Measurements from ENCODE around the gene TAS2R1.

Gene TAS2R1, protein sequence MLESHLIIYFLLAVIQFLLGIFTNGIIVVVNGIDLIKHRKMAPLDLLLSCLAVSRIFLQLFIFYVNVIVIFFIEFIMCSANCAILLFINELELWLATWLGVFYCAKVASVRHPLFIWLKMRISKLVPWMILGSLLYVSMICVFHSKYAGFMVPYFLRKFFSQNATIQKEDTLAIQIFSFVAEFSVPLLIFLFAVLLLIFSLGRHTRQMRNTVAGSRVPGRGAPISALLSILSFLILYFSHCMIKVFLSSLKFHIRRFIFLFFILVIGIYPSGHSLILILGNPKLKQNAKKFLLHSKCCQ

DNA sequence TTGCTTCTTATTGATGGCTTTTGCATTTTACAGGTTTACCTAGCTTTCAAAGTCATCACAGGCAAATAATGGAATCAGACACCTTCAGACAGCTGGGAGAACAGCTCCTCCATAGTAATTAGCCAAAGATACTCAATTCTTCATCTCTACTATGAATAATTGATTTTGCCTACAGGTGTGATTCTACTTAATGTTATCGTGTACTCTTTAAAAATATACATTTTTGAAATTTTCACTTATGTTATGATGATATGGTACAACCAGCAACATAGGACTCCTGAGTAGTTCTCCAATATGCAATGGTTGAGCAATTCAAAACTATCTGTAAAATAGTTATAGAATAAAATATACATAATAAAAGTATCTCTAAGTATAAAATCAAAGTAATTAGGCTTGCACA is at the start of gene TAS2R1:
TSS of gene TAS2R1 (minus strand) at position 101 of the 400 bp plus-strand sequence. CDS start 319 bp downstream, outside the sequence.
- DNase-seq, result no peak

DNA sequence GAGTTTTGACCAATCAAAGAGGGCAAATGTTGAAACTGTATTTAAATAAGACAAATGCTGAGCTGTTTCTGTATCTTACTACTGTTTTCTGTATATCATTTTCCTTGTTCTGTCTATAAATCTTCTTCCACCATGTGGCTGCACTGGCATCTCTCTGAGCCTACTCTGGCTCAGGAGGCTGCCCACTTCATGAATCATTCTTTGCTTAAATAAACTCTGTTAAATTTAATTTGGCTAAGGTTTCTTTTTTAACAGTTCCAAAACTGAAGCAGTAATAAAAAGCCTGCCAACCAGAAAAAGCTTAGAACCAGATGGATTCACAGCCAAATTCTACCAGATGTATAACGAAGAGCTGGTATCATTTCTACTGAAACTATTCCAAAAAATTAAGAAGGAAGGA is 40.2 kb upstream of the TAS2R1 start:
- DNase-seq, result no peak

DNA sequence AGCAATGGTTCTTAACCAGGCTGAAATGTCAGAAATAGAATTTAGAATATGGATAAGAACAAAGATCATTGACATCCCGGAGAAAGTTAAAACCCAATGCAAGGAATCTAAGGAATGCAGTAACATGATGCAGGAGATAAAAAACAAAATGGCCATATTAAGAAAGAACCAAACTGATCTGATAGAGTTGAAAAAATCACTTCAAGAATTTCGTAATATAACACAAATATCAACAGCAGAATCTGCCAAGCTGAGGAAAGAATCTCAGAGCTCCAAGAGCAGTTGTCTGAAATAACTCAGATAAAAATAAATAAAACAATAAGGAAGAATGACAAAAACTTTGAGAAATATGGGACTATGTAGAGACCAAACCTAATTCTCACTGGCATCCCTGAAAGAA is 37.8 kb upstream of the TAS2R1 start:
- no peak for DNase-seq

DNA sequence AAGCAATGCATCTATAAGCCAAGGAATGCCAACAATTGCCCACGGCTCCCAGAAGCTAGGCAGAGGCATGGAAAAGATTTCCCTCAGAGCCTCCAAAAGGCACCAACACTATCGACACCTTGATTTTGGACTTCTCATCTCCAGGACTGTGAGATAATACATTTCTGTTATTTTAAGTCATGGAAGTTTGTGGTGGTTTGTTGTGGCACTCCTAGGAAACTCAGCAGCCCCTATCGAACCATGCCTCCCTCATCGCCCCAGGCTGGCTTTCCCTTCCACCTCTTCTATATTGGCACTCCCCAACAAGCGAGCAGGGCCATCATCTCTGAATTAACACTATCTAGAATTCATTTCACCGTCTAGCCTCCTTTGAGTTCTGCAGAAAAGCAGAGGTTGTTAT is 33.7 kb upstream of the TAS2R1 start:
- DNase-seq, result no peak

DNA sequence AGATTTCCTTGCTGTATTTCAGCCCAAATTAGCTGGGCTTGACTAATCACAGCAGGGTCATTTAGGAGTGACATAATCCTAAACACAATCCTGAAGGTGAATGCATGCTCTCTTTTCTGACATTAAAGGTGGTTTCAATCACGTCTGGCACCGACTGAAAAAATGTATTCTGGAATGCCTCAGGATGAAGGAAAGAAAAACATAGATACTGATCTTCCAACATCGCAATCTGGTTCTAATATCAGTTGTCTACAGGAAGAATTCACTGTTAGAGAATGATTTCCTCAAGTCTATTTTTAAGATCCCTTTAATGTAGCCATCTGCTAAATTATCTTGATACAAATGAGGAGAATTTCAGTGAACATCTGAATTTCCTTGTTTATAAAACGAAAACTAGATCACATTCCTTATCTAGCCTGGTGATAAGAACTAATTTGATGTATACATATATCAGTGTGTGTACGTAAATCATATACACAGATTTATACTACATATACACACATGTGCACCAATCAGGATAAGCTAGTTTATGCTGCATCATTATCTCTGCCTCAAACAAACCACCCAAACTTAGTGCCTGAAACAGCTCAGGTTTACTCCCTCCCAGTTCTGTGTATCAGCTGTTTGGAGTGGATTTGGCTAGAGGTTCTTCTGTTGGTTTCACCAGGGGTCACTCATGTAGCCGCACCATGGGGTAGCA is 31.3 kb upstream of the TAS2R1 start:
- no peak for DNase-seq

DNA sequence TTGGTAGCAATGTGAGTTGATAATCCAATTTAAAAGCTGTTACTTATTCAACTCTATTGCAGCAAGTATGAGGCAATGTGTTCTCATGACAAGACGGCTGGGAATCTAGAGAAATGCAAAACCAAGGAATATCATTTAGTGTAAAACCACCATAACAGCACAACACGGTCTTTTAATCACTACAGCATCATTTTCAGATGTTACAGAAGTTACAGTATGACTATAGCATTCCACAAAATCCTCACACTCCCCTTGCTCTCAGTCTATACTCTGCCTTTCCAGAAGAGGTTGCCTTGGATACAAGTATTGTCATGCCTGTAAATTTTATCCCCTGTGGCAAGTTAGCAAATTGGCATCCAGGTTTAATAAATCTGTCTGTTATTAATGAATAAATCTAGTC is 28.6 kb upstream of the TAS2R1 start:
- no peak for DNase-seq

DNA sequence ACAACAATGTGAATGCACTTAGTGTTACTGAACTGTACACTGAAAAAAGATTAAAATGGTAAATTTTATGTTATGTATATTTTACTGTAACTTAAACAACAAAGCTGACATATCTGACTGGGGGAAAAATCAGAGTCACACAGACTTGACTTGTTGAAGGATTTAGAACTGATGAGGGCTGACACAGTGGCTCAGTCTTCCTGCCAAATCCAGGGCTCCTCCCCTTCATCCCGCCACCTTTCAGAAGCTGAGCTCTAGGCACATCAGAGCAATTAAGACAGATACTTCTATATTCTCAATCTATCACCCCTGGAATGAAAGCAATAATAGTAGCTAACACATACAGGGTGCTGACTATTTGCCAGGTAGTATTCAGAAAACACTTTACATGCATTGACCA is 27.7 kb upstream of the TAS2R1 start:
- DNase-seq, result no peak

DNA sequence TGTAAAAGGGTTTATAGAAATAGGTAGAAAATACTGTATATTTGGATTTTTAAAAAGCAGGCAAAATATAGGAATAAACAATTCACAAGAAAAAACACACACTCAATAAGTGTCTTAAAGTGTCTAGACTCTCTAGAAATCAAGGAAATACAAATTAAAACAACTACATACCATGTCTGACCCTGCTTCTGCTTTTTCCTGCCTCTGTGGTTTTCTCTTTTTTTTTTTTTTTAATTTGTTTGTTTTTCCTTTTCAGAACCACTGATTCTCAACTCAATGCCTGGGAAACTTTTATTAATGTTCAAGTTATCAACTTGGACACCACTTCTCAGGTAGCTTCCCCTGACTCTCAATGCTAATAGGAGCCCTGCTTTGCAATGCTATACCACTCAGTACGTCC is 25.5 kb upstream of the TAS2R1 start:
- no peak for DNase-seq

DNA sequence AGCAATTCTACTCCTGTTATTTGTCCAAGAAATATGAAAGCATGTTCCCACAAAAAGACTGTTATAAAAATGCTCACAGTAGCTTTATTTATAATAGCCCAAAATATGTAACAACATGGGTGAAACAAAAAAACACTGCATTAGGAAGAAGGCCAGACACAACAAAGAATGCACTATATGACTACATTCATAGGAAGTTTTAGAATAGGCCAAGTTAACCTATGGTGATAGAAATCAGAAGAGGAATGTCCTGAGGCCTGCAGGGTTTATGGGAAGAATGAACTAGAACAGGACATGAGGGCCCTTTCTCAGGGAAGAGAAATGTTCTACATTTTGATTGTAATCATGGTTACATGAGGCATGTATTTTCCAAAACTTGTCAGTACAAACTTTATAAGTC is 24.7 kb upstream of the TAS2R1 start:
- no peak for DNase-seq

DNA sequence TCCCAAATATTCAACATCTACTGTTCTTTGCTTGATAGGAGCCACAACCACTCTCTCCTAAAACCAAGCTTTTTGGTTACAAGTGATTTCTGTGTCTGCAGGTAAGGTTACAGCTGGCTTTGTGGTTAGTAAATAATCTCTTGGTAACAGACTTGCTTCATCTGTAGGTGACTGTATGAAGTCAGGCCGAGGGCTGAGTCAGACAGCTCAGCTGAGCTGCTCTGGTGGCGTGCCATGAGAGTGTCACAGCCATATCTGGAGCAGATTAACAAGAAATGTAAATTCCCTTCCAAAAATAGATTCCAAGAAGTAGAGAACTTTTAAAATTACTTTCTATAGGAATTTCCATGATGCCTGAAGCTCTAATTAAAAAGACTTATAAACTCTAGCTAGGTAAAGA is 23.7 kb upstream of the TAS2R1 start:
- no peak for DNase-seq

DNA sequence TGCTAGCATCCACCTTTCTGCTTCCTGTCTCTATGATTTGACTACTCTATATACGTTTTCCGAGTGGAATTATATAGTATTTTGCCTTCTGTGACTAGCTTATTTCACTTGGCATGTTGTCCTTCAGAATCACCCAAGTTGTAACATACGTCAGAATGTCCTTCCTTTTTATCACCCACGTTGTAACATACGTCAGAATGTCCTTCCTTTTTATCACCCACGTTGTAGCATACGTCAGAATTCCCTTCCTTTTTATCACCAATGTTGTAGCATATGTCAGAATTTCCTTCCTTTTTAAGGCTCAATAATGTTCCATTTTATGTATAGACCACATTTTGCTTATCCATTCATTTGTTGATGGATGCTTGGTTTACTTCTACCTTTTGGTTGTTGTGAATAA is 22.9 kb upstream of the TAS2R1 start:
- no peak for DNase-seq

DNA sequence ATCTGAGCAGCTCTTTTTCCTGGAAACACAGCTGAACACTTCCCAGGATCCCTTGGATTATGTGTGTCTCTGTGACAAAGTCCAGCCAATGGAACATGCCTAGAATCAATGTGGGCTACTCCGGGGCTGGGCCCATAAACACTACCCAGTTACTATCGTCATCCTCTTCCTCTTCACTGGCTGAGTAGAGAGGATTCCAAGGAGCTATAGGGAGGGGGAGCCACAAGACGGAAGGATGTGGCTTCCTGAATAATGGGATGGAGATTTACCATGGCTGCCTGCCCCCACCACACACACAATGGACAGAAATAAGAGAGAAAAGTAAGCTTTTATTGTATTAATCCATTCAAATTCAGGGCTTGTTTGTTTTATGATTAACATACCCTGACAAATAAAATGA is 22.1 kb upstream of the TAS2R1 start:
- DNase-seq, result no peak

DNA sequence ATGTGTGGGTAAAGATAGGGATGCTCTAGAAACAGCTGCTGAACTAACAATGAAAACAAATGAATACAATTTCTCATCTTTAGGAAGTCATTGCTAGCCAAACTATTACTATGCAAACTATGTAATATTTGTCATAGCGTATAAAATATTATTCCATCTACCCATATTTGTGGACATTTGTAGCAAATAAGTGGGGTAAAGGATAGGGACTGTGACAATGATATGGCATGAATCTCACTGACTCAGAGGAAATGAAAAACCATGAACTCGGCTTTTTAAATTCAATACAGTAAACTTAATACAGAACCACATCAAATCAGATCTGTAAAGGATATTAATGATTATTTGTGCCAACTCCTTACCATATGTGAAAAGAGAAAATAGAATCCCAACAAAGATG is 16.7 kb upstream of the TAS2R1 start:
- no peak for DNase-seq

DNA sequence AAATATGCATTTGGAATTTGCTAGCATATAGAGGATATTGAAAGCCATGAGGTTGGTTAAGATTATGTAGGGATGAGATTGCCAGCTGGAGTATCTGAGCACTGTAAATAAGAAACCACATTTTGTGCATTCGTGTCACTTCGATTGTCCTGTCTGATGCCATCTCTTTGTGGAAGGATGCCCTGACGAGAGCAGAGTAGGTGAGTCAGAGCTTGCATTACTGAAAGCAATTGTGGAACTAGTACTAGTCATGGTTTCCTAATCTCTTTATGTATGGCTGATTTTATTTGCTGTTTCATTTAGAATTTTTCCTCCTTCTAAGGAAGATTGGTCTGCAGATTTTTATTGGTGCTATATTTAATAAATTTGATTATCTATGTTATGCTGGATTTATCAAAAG is 14.5 kb upstream of the TAS2R1 start:
- no peak for DNase-seq

DNA sequence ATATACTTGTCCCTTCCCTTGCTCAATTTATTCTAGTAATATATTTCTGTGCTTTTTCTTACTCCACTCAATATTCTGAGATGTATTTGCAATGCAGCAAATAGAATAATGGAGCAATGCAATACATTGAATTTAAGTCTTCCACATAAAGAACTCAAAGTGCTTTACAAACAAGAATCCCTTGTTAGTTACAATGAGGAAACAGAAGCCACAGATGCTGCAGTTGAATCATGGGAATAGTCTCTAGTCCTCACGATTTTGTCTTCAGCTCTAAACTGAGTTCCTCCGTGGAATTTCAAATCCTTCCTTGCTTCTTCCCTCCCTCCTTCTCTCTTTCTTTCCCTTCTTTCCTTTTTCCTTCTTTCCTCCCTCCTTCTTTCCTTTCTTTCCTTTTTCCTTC is 12.5 kb upstream of the TAS2R1 start:
- DNase-seq, result no peak

DNA sequence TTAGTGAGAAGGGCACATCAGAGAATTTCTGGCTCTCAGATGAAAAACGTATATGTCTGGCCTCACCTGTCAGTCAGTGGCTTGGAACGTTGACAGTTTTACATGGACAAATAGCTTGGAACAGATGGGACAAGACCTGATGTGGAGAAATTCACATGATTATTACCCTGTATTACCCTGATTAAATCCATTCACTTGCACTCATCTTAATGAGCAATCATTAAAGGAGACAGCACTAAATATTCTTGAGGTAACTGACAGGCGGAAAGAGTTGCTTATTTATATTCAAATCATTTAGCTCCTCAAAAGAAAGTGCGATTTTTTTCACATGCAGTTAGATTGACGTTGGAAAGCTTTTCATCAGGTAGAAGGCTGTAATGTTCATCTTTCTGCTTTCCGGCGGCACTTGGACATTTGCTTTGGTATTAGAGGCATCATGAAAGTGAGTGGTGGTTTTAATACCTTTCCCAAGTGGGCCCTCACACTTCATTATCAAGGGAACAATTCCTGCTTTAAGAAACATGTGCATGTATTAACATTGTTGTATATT is 11.7 kb upstream of the TAS2R1 start:
- DNase-seq, result no peak

DNA sequence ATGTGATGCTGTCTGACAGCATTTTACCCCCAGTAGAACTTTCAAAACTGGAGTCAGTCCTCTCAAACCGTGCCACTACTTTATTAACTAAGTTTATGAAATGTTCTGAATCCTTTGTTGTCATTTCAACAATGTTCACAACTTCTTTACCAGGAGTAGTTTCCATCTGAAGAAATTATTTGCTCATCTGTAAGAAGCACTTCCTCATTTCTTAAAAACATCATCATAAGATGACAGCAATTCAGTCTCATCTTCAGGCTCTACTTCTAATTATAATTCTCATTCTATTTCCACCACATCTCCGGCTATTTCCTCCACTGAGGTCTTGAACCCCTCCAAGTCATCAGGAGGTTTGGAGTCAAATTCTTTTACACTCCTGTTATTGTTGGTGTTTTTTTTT is 2.3 kb upstream of the TAS2R1 start:
- no peak for DNase-seq

DNA sequence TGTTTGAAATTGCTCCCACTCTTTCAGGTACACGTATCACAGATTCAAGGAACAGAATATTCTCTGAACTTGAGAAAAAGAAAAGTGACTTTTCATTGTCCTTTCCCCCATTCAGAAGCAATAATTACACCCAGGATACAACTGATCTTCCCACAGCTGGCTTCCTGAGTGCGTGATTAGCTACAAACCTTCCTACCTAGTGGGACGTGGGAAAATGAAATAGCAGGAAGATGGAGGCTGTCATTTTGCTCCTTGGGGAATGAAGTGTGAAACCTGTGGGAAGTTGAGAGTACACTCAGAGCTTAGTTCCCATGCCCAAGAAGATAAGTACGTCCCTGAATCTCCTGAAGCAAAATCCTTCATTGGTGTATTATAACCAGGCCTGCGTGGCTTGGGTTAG is 2.6 kb downstream of the TAS2R1 start:
- no peak for DNase-seq

DNA sequence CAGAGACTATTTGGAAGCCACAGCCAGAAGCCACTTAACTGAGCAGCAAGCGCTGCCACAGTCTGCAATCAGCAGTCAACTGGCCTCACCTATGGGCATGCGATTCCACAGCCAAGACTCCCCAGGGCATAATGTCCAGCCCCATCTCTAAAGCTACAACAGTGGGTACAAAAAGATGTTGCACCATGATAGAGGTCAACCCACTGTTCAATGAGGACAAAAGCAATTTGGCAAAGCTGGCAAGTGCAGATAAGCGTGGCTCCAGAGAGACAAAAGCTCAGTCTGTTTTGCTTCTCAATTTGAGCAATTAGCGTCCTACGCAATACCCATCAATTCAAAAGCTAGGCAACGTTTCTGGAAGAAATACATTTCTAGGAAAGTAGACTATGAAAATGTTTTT is 3.2 kb downstream of the TAS2R1 start:
- no peak for DNase-seq

DNA sequence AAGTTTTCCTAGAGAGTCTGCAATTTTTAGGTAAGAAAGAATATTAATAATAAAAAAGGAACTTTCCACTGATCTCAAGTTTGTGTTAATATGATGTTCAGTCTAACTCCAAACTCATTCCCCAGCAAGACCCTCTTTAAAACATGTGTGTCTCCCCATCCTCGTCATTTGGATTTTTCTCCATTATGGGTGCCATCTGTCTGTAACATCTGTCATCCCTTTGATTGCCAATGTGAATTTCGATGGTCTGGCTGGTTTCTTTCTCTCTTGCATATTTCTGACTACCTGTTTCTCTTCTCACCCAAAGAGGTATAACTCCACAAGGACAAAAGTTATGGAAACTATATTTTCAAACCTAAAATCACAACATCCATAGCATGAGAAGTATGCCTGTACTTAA is 4.4 kb downstream of the TAS2R1 start:
- DNase-seq, result no peak

DNA sequence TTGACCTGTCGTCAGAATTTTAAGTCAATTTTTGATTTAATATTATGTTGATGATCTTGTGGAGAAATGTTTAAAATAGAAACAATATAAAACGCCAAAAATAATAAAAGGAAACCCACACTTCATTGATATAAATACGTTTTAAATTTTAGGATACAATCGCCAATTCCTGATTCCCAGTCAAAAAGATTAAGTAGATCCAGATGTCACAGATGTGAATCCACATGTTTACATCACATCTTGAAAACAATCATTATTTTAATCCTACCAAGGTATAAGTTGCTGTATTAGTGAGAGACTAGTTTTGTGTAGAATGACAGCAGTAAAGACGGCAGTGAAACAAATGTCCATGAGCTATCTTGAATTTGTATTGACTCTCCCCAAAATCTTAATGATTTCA is 4.9 kb downstream of the TAS2R1 start:
- no peak for DNase-seq

DNA sequence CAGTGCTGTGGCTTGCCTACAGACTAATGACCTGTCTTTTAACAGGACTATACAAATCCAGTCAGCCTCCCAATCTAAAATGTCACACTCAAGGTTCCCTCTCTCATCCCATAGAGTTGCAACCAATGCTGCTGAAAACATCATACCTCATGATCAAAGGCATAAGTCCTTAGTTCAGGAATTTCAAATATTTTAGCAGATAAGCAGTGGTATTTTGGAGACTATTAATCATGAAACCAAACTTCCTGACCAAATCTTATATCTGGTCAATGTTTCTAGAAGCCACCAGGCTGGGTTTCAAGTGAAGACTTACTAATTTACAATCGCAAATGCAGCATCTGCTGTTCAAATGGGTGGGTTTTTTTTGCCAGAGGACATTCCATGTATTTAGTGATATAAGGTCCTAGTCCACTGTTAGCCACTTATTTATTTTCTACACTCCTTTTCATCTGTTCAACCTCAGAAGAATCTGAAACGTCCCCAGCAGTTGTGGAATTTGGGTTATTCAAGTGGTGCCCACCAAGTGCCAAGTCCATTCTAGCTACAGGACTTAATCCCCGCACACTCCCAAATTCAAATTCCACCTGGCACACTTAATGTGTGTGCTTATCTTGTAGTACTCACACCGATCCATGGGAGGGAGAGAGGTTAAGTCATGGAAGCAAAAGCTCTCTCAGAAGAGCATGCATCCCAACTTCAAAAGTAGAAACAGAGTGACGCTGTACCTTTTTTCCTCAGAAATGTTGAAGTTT is 5.8 kb downstream of the TAS2R1 start:
- DNase-seq, result no peak

DNA sequence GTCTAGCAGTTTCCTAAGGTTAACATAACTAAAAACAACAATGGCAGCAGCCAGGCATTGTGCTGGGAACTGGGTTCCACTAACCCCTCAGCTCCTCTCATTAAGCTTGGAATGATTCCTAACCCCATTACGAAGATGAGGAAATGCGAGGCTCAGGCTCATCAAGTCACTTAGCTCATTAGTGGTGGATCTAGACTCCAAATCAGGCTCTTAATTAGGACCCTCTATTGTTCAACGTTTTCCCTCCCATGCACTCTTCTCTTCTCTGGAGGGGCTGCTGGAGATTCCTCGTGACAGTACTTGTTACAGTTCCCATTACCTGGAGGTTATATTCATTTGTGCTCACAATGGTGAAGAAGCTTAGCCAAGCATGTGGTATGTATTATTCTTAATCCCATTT is 6.5 kb downstream of the TAS2R1 start:
- DNase-seq, result no peak

DNA sequence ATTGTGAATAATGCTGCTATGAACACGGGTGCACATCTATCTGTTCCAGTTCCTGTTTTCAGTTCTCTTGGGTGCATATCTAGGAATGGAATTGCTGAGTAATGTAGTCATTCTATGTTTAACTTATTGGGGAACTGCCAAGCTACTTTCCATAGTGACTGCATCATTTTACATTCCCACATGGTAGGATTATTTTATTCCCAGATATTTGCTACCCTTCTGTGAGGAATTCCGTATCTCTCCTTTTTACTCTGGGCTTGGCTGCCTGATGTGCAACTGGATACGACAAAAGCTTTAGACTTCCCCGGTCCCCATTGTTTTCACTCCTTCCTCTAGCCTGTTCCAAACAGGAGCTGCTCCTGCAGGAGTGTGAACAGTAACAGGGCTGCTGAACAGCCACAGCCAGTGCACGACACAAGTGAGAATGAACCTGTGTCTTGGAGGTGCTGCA is 7.2 kb downstream of the TAS2R1 start:
- DNase-seq, result no peak

All from stimulated activated CD4-positive, alpha-beta T cell treated with anti-CD3 and anti-CD28 coated beads, Interleukin-1b, Interleukin-23, amount 100 ng/mL, for 48 hours (primary cell).